Erythroblast (primary cell): ENCODE measurements around the gene AMELX.

Experiments
- GATA1 ChIP-seq: IDR thresholded peaks from 2 replicates; pipeline ENCODE4 v1.6.1; 2011; ENCODE audit warnings: low read depth, mild to moderate bottlenecking, control low read depth, low read length, moderate library complexity
- POLR2A ChIP-seq: IDR thresholded peaks from 2 replicates; pipeline ENCODE4 v1.6.1; 2011; ENCODE audit warnings: mild to moderate bottlenecking, low read length

DNA sequence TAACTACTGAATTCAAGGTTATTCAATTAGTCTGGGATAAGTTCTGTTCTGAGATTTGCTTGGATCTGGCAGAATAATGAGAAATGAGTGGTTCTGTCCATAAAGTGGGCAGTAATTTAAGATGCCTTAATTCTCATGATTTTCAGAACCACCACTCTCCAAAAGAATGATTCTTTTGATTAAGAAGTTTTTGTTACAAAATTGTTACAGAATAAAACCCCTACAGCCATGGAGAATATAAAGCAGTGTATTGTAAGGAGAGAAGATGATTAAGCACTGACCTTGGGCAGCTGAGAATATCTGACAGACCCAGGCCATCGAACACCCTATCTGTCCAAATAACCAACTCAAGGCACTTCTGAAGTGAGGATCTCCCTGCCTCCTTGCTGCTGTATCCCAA lies 12.4 kb downstream of the AMELX start:
- no peak for TF ChIP-seq GATA1
- no peak for TF ChIP-seq POLR2A
